SK-N-SH treated with all-trans-retinoic acid at 6 μM for 48 hours (cell line): ENCODE results near the gene HRG.

Source experiments
- ATAC-seq: fragments of 200-7000 bp; cut with Tn5 transposase; 3 replicates; pipeline ENCODE4 v1.9.1; 2020; ENCODE audit warnings: mild to moderate bottlenecking, moderate library complexity
- ARNTL ChIP-seq: fragments of 450-650 bp; formaldehyde crosslinking; IDR thresholded peaks from 2 replicates; pipeline ENCODE4 v1.5.0; 2020; ENCODE audit warnings: low read depth, mild to moderate bottlenecking, moderate library complexity, borderline replicate concordance
- BACH2 ChIP-seq: fragments of 250-450 bp; sonication (Bioruptor Pico); IDR thresholded peaks from 2 replicates; pipeline ENCODE4 v1.9.0; 2021; ENCODE audit warnings: mild to moderate bottlenecking, borderline replicate concordance
- CREB5 ChIP-seq: fragments of 250-450 bp; sonication (Bioruptor Pico); IDR thresholded peaks from 2 replicates; pipeline ENCODE4 v1.5.1; 2020; ENCODE audit warnings: low read depth, mild to moderate bottlenecking, moderate library complexity
- CSDC2 ChIP-seq: fragments of 250-450 bp; sonication (Bioruptor Pico); IDR thresholded peaks from 2 replicates; pipeline ENCODE4 v1.5.0; 2020; ENCODE audit warnings: mild to moderate bottlenecking, moderate library complexity
- CSRNP3 ChIP-seq: fragments of 250-450 bp; sonication (Bioruptor Pico); IDR thresholded peaks from 2 replicates; pipeline ENCODE4 v1.5.1; 2021; ENCODE audit warnings: mild to moderate bottlenecking, moderate library complexity
- ESRRG ChIP-seq: fragments of 250-450 bp; sonication (Bioruptor Pico); IDR thresholded peaks from 2 replicates; pipeline ENCODE4 v1.6.1; 2021; ENCODE audit warnings: mild to moderate bottlenecking
- GLIS3 ChIP-seq: fragments of 250-450 bp; sonication (Bioruptor Pico); IDR thresholded peaks from 2 replicates; pipeline ENCODE4 v1.5.0; 2020; ENCODE audit warnings: mild to moderate bottlenecking, moderate library complexity
- ISL1 ChIP-seq: fragments of 250-450 bp; sonication (Bioruptor Pico); IDR thresholded peaks from 2 replicates; pipeline ENCODE4 v2.1.2; 2022; ENCODE audit warnings: mild to moderate bottlenecking, moderate library complexity
- OSR1 ChIP-seq: fragments of 250-450 bp; sonication (Bioruptor Pico); IDR thresholded peaks from 2 replicates; pipeline ENCODE4 v1.8.0; 2022; ENCODE audit warnings: moderate library complexity, mild to moderate bottlenecking, inconsistent platforms
- PATZ1 ChIP-seq: fragments of 250-450 bp; sonication (Bioruptor Pico); IDR thresholded peaks from 2 replicates; pipeline ENCODE4 v1.8.0; 2020; ENCODE audit warnings: mild to moderate bottlenecking, moderate library complexity, borderline replicate concordance
- RARB ChIP-seq: fragments of 250-450 bp; sonication (Bioruptor Pico); IDR thresholded peaks from 2 replicates; pipeline ENCODE4 v1.8.0; 2021; ENCODE audit warnings: mild to moderate bottlenecking, moderate library complexity
- SNAI2 ChIP-seq: fragments of 250-450 bp; sonication (Bioruptor Pico); IDR thresholded peaks from 2 replicates; pipeline ENCODE4 v1.5.0; 2020; ENCODE audit warnings: mild to moderate bottlenecking, moderate library complexity
- TCF4 ChIP-seq: fragments of 250-450 bp; sonication (Bioruptor Pico); IDR thresholded peaks from 2 replicates; pipeline ENCODE4 v1.8.0; 2021; ENCODE audit warnings: mild to moderate bottlenecking, moderate library complexity, borderline replicate concordance
- TSHZ2 ChIP-seq: fragments of 250-450 bp; sonication (Bioruptor Pico); IDR thresholded peaks from 2 replicates; pipeline ENCODE4 v1.5.0; 2020; ENCODE audit warnings: mild to moderate bottlenecking, moderate library complexity
- ZC3H10 ChIP-seq: fragments of 250-450 bp; sonication (Bioruptor Pico); IDR thresholded peaks from 2 replicates; pipeline ENCODE4 v1.5.1; 2021; ENCODE audit warnings: mild to moderate bottlenecking, moderate library complexity
- ZFP3 ChIP-seq: fragments of 250-450 bp; sonication (Bioruptor Pico); IDR thresholded peaks from 2 replicates; pipeline ENCODE4 v1.5.0; 2020; ENCODE audit warnings: mild to moderate bottlenecking, moderate library complexity
- ZFP30 ChIP-seq: fragments of 450-650 bp; formaldehyde crosslinking; IDR thresholded peaks from 2 replicates; pipeline ENCODE4 v1.5.0; 2022; ENCODE audit warnings: mild to moderate bottlenecking, moderate library complexity
- ZNF565 ChIP-seq: fragments of 450-650 bp; formaldehyde crosslinking; conservative IDR thresholded peaks from 2 replicates; pipeline ENCODE4 v1.5.0; 2020; ENCODE audit warnings: low read depth, mild to moderate bottlenecking, moderate library complexity
- ZNF70 ChIP-seq: fragments of 450-650 bp; formaldehyde crosslinking; IDR thresholded peaks from 2 replicates; pipeline ENCODE4 v1.5.0; 2020; ENCODE audit warnings: mild to moderate bottlenecking, moderate library complexity
- ZNF8 ChIP-seq: fragments of 450-650 bp; formaldehyde crosslinking; IDR thresholded peaks from 2 replicates; pipeline ENCODE4 v1.5.0; 2020; ENCODE audit warnings: mild to moderate bottlenecking, moderate library complexity

HRG gene

GRCh38 chr3:186671051-186671450 lies 5.2 kb downstream of the HRG start:
- TF ChIP-seq ARNTL (CRISPR knock-in tag) (no peak), ZNF565 (no peak), CSDC2 (CRISPR knock-in tag) (no peak), RARB (no peak), BACH2 (no peak), ZNF70 (CRISPR knock-in tag) (no peak), ZNF8 (no peak), TSHZ2 (no peak), ZFP30 (no peak), ZFP3 (CRISPR knock-in tag) (no peak), TCF4 (CRISPR knock-in tag) (no peak), CREB5 (CRISPR knock-in tag) (no peak)
- TF ChIP-seq, all 23 proteins: peak for 0
- ATAC-seq: no peak

- TF ChIP-seq CSDC2 (CRISPR knock-in tag) (no peak), SNAI2 (CRISPR knock-in tag) (no peak), ZFP30 (no peak), BACH2 (no peak), ISL1 (CRISPR knock-in tag) (no peak), GLIS3 (CRISPR knock-in tag) (no peak), ZNF565 (no peak), PATZ1 (CRISPR knock-in tag) (no peak), ARNTL (CRISPR knock-in tag) (no peak), CREB5 (CRISPR knock-in tag) (no peak), OSR1 (CRISPR knock-in tag) (no peak), CSRNP3 (no peak), ZNF70 (CRISPR knock-in tag) (no peak), RARB (no peak)
- ATAC-seq: no peak
Measured at GRCh38 chr3:186678604-186679003, 12.8 kb downstream of the HRG start.

GRCh38 chr3:186679151-186679550 lies 13.3 kb downstream of the HRG start:
- no peak for ATAC-seq
- TF ChIP-seq ZNF8: no peak
- TF ChIP-seq ZFP30: no peak
- TF ChIP-seq CSDC2 (CRISPR knock-in tag): no peak
- TF ChIP-seq TCF4 (CRISPR knock-in tag): no peak
- no peak for TF ChIP-seq RARB
- TF ChIP-seq ZC3H10 (CRISPR knock-in tag): no peak
- TF ChIP-seq BACH2: no peak
- TF ChIP-seq CREB5 (CRISPR knock-in tag): no peak
- TF ChIP-seq ESRRG (CRISPR knock-in tag): no peak
- no peak for TF ChIP-seq SNAI2 (CRISPR knock-in tag)
- no peak for TF ChIP-seq ISL1 (CRISPR knock-in tag)
- TF ChIP-seq PATZ1 (CRISPR knock-in tag): no peak
- TF ChIP-seq ARNTL (CRISPR knock-in tag): no peak
- TF ChIP-seq CSRNP3: no peak
- no peak for TF ChIP-seq ZNF565
- TF ChIP-seq, all 23 proteins: peak for 0
